ENCODE data around the gene GLRX3.

- TF ChIP-seq CTCF (IDR thresholded peaks at IDR 0.05 in 4 of 5, conservative IDR thresholded peaks at IDR 0.05 in 1 of 5) = no peak
- no peak for TF ChIP-seq POLR2A (IDR thresholded peaks at IDR 0.05)
Measured at GRCh38 chr10:130140425-130140824, 4.2 kb downstream of the GLRX3 start.

Measured in gastrocnemius medialis (tissue), 4 donors.